HL-60/S4 treated with retinoic acid at 250 ng/mL for 4 days and 3 days (cell line): Measurements from ENCODE around the gene EID2.

Experiments
- in situ Hi-C: fragments of 300-500 bp; cut with MboI; formaldehyde crosslinking; loops from 2 replicates; pipeline ENCODE4 v1.7.0; 2022; ENCODE audit warnings: low sequenced_read_pairs

The EID2 gene, protein sequence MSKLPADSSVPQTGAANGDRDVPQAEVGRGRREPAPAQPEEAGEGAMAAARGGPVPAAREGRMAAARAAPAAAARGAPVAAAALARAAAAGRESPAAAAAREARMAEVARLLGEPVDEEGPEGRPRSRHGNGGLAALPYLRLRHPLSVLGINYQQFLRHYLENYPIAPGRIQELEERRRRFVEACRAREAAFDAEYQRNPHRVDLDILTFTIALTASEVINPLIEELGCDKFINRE

DNA sequence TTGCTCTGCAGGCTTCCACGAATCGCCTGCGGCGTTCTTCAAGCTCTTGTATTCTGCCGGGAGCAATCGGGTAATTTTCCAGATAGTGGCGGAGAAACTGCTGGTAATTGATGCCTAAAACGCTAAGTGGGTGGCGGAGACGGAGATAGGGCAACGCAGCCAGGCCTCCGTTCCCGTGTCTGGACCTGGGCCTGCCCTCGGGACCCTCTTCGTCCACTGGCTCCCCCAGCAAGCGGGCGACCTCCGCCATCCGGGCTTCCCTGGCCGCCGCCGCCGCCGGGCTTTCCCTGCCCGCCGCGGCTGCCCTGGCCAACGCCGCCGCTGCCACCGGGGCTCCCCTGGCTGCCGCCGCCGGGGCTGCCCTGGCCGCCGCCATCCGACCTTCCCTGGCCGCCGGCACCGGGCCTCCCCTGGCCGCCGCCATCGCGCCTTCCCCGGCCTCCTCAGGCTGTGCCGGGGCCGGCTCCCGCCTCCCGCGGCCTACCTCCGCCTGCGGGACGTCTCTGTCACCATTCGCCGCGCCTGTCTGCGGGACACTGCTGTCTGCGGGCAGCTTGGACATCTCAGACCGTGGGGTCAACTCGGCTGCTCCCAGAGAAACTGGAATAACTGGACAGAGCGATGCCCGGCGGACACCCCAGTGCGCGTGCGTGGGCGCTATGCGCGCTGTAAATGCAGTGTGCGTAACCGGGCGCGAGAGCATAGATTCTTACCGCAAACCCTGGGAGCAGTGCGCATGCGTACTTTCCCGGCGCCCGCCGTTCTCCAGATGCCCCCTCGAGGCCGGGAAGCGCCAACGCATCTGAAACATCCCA, at the start of gene EID2:
EID2 (minus strand) TSS at position 644 of the 815 bp plus-strand sequence; CDS start at position 562, 82 bp downstream.
- in situ Hi-C loops: loop anchor here (25.0 kb wide), 1 partner anchor 427 kb away; no protein-coding TSS in a partner anchor

- in situ Hi-C loops: no loop called here
These were observed 48.1 kb upstream of the EID2 start for GRCh38 chr19:39588066-39588465.

DNA sequence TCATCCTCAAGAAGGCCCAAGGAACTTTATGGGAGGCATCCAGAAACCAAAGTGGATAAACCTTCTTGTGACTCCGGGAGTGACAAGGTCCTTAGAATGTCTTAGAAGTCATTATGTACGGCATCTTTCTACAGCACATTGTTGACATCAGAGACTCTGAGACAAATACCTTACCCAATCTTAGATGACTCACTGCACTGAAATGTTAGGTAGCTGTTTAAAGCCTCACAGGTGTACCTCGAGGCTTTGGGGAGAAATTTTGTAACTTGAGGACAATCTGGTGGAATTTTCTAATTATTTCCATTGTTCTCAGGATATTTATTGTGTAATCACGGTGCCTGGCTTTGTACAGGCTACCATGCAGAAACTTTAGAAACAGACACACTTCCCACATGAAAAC, 47.5 kb upstream of the EID2 start:
- in situ Hi-C loops: no loop called here

- in situ Hi-C loops: no loop called here
These were observed 43.1 kb upstream of the EID2 start for GRCh38 chr19:39582891-39583625.

DNA sequence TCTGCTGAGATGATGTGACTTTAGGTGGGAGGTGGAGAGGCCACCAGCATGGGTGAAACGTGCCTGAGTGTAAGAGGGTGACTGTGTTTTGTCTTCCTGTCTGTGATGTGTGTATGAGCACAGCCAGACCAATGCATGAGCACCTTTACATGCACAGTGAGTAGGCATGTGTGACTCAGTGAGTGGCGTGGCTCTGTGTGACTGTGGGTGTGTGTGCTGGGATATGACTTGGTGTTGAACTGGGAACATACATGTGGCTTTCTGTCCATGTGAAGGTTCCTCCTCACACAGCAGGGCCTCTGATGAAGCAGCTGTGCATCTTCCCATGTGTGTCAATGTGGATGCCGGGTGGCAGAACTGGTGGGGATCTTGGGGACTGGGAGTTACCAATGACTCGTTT, 42.5 kb upstream of the EID2 start:
- in situ Hi-C loops: no loop called here

- in situ Hi-C loops: no loop called here
These were observed 28.6 kb upstream of the EID2 start for GRCh38 chr19:39568604-39569003.

DNA sequence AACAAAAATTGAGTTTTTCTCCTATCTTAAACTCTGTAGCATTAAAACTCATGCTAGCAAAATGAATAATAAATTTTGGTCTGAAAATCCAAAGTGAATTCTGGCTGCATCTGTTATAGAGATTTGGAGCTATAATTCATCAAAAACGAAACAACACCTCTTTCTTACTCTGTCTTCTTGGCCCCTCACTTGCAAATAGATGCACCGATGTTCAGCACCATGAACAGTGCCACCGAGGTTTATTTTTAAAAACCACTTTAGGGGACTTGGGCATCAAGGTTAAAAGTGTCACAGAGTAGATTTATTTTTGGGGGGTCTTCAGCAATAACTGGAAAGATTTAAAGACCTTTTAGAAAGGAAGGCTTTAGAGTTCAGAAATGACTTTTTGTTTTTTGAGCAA, 26.1 kb upstream of the EID2 start:
- in situ Hi-C loops: no loop called here

DNA sequence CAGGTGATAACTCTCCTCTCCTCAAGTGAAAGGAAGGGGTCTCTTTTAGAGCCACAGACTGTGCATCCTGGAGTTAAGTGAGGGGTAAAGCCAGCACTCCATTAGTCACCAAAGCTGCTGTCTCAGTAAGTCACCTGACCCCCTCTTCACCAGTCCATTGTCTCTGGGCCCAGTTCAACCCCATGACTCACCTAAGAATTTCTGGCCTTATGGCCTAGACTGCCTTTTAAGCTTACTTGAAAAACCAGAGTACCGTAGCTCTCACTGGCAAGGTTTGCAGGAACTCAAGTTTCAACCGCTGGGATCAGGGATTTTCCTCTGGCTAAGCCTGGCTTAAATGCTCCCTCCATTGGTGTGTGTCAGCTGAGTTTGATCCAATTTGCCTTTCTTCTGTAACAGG, 23.4 kb upstream of the EID2 start:
- in situ Hi-C loops: no loop called here

DNA sequence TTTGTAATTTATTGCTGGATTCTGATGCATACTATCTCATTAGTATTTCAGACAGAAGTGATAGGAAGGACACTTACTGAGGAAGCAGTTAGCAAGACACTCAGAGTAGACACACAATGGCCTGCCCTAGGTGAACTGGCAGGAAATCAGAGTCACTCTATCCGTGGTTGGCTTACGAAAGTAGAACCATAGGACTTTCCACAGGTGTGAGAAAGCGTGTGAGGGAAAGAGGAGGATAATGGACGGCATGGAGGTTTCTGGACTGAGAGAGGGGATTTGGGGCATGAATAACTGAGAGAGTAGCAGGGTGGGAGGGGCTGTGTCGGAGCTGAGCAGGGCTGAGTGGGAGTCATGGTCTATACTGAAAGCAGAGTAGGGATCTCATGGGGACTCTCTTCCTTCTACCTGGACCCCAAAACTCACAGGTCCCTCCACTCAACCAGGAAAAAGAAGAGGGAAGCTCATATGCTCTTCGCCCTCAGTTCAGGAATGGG, 18.7 kb upstream of the EID2 start:
- in situ Hi-C loops: no loop called here

DNA sequence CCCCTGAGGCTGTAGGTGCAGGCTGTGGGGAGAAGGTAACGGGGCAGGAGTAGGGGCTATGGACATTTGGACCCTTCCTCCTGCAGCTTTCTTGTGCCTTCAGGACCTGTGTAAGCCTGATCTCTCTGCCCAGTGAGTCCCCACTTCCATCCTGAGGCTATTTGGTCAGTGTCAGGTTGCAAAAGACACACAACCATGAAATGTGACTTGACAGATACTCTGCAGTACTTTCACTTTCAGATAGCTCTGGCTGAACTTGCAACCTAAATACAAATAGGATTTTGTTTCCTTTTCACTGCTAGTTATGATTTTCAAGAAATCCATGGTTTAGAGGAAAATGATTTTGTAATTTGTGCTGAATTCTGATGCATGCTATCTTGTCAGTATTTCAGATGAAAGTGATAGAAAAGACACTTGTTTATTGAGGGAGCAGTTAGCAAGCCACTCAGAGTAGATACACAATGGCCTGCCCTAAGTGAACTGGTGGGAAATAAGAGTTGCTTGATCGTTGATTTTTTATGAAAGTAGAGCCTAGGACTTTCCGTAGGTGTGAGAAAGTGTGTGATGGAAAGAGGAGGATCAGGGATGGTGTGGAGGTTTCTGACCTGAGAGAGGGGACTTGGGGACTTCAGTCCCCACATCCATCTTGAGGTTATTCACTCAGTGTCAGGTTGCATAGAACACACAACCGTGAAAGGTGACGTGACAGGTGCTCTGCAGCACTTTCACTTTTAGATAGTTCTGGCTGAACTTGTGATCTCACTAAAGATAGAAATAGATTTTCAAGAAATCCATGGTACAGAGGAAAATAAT, 18.1 kb upstream of the EID2 start:
- in situ Hi-C loops: no loop called here

- in situ Hi-C loops: no loop called here
These were observed 15.9 kb upstream of the EID2 start for GRCh38 chr19:39555883-39556282.

- in situ Hi-C loops: no loop called here
These were observed 14.8 kb upstream of the EID2 start for GRCh38 chr19:39554701-39555311.

DNA sequence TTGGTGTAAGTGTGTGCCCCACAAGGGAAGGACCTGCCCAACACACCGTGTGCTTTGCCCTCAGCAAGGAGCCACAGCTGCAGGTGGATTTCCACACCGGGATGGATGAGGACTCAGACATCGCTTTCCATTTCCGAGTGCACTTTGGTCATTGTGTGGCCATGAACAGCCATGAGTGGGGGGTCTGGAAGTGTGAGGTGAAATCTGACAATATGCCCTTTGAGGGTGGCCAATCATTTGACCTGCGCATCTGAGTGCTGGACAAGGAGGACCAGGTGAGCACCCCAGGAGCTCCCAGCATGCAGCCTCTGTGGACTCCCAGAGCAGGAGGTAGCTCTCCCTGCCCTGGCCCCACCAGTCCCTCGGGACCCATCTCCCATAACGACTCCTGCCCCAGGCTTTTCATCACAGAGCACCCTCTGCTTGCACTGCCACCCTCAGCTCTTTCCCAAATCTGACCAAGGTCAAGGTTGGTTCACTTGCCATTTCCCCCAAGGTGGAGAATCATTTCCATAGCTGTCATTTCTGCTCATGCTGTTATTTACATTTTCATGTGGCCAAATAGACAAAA, 13.2 kb upstream of the EID2 start:
- in situ Hi-C loops: no loop called here

DNA sequence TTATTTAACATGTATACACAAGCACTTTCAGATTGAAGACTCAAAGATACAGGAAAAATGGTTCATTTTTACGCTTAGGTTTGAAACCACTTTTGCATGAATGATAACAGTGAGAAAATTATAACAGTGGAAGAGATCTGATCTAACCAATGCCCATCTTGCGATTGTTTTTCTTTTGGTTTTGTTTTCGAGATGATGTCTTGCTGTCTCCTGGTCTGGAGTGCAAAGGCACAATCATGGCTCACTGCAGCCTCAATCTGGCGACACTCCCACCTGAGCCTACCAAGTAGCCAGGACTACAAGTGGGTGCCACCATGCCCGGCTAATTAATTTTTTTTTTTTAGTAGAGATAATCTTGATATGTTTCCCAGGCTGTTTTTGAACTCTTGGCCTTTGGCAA, 10.2 kb upstream of the EID2 start:
- in situ Hi-C loops: no loop called here

DNA sequence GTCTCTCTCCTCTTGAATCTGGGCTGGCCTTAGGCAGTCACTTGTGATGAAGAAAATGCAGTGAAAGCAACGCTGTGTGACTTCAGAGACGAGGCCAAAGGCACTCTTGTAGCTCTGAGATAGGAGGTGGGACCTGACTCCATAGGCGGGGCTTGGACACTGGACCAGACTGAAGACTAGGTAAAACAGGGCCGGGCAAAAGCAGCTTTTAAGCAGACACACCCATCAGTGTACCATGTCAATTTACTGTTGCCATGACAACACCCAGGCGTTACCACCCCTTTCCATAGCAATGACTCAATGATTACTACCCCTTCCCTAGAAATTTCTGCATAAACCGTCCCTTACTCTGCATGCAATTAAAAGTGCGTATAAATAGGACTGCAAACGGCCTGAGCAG, 6.6 kb upstream of the EID2 start:
- in situ Hi-C loops: loop anchor here (25.0 kb wide), 1 partner anchor 434 kb away; no protein-coding TSS in a partner anchor

DNA sequence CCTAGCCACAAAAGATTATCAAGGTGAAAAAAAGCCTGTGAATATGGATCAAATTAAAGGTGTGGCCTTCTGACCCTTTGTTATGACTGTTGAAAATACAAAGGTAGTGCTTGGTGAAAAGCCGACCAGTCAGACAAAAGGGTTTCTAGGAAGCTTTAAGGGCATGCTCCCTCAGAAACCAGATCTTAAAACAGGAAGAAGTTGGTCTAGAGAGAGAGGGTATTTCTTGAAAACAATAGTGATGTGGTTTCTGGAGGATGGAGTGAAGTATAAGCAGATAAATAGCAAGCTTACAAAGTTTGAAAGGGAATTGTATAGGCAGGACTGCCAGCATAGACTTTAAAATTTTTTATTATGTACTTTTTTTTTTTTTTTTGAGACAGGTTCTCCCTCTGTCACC, 5.0 kb upstream of the EID2 start:
- in situ Hi-C loops: loop anchor here (25.0 kb wide), 1 partner anchor 433 kb away; no protein-coding TSS in a partner anchor

DNA sequence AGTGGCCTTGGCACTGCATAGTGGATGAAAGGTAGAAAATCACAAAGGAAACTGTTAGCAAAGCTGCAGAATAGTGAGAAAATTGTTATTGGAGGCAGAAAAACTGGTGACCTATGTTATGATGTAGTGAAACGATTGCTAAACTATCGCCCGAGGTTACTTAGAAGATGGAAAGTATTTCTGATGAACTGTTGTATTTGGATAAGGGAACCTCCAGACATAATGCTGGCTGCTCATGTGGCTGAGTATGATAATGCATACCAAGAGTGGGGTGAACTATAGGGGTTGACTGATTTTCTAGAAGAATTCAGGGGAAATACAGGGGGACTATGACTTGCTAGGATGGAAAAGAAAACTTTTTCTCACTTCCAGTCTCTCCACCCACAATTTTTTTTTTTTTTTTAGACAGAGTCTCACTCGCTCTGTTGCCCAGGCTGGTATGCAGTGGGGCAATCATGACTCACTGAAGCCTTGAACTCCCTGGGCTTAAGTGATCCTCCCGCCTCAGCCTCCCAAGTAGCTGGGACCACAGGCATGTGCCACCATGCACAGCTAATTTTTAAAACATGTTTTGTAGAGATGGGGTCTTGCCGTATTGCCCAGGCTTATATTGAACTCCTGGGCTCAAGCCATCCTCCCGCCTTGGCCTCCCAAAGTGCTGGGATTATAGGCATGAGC, 4.4 kb upstream of the EID2 start:
- in situ Hi-C loops: loop anchor here (25.0 kb wide), 1 partner anchor 432 kb away; no protein-coding TSS in a partner anchor

GRCh38 chr19:39543477-39543857, 3.5 kb upstream of the EID2 start:
- in situ Hi-C loops: loop anchor here (25.0 kb wide), 1 partner anchor 431 kb away; no protein-coding TSS in a partner anchor

DNA sequence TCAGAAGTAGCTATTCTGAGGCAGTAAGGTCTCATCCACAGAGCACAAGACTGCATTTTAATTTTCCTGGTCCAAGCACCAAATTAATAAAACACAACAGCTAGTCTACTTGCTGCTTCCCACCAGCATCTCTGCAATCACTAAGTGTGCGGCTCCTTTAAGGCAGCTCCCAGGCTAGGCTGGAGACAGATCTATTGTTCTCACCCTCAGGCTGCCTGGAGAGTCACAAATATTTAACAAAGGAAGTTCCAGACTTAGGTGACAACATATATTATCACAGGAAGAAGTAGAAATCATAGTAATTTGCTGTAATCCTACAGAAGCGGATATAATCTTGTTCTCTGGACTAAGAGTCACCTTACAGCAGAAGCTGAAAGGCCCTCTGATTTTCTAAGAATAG, 2.2 kb upstream of the EID2 start:
- in situ Hi-C loops: loop anchor here (25.0 kb wide), 1 partner anchor 430 kb away; no protein-coding TSS in a partner anchor
